GM19452 (cell line): ENCODE measurements around the gene FCHSD2.
"Not testable (repeated sequence)": the region's sequence is repeated elsewhere in the genome, so short reads cannot be mapped to it uniquely, and the experiment has no call there.

Experiments
- ATAC-seq: cut with Tn5 transposase; IDR thresholded peaks from one replicate; pipeline ENCODE4 v1.9.1; 2021; ENCODE audit not compliant: unreplicated experiment

Gene FCHSD2

DNA sequence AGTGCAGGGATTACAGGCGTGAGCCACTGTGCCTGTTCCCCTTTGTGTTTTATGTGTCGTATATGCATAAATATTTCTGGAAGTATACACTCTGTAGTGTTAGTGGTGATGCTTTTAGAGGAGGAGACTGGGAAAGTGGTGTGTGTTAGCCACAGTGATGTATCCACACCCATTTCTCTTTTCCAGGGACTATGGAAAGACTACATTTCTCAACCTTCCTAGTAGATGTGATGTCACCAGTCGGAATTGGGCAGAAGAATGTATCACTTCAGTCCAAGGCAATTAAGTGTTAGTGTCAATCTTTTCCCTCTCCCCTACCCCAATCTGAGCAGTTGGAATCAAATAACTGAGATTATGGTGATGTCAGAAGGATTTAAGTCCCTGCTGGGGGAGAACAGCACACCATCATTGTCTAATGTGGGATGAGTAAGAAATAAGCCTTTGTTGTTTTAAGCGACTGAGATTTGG is 333.8 kb downstream of the FCHSD2 start:
- no peak for ATAC-seq

- ATAC-seq = no peak
Observed at GRCh38 chr11:72807792-72808191, 334.3 kb downstream of the FCHSD2 start.

DNA sequence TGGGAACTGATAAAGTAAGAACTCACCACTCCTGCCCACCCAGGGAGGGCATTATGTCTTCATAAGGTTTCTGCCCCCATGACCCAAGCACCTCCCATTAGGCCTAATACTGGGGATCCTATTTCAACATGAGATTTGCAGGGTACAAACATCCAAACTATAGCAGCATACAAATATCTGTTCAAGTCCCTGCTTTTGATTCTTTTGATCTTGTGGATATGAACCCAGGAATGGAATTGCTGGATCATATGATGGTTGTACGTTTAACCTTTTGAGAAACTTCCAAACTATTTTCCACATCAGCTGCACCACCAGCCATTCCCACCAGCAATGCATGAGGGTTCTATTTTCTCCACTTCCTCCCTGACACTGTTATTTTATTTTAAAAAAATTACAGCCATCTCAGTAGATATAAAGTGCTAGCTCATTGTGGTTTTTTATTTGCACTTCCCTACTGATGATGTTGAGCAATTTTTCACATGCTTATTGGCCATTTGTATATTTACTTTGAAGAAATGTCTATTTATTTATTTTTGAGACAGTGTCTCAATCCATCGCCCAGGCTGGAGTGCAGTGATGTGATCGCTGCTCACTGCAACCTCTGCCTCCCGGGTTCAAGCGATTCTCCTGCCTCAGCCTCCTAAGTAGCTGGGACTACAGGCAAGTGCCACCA is 335.0 kb downstream of the FCHSD2 start:
- no peak for ATAC-seq

DNA sequence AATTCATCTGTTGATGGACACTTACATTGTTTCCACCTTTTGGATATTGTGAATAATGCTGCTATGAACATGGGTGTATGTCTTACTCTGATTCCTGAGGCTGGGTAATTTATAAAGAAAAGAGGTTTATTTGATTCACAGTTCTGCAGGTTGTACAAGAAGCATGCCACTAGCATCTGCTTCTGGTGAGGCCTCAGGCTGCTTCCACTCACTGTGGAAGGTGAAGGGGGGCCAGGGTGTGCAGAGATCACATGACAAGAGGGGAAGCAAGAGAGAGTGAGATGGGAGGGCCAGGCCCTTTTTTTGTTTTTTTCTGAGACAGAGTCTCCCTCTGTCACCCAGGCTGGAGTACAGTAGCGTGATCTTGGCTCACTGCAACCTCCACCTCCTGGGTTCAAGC is 335.7 kb downstream of the FCHSD2 start:
- not testable (repeated sequence) for ATAC-seq

DNA sequence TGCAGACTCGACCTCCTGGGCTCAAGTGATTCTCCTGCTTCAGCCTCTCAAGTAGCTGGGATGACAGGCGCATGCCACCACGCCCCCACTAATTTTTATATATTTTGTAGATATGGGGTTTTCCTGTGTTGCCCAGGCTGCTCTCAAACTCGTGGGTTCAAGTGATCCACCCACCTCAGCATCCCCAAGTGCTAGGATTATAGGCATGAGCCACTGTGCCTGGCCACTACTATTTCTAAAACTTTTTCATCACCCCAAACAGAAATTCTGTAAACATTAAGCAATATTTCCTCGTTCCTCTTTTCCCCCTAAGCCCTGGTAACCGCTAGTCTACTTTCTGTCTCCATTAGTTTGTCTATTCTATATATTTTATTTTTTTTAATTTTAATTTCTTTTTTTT is 336.9 kb downstream of the FCHSD2 start:
- no peak for ATAC-seq

- no peak for ATAC-seq
Observed at GRCh38 chr11:72802822-72803221, 339.3 kb downstream of the FCHSD2 start.

DNA sequence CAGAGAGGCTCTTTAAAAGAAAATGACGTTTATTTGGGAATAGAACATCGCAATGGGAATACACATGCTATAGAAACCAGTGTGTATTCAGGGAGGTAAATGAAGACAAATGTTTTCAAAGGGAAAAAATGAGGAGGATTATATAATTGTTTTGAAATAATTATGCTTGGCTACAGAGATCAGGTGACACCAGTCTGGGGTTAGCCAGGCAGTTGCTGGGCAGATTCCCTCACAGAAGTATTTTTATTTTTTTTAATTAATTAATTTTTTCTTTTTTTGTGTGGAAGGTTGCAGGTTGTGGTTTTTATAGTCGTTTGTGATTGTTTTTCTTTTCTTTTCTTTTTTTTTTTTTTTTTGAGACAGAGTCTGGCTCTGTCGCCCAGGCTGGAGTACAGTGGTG is 342.7 kb downstream of the FCHSD2 start:
- no peak for ATAC-seq

DNA sequence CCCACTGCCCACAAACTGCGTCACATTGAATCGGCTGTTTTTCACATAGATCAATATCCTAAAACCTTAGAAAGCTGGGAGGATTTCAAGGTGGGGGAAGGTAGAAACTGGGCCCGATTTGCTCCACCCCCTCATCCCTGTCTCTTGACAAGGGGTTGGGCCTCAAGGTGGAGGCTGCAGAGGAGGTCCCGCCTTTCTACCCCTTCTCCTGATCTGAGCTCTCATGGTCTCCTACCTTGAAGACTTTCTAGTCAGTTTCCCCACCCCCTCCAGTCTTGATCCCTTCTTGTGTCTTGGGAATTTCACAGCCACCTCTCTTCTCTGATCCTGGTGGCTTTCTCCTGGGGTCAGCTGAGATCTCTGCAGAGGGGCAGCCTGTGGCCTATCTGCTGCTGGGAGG is 343.8 kb downstream of the FCHSD2 start:
- no peak for ATAC-seq

GRCh38 chr11:72793425-72794367 is 348.4 kb downstream of the FCHSD2 start, which contains the start of gene STARD10:
Gene STARD10 (minus strand): TSS chr11:72794047. CDS start chr11:72781181, 12,866 bp downstream.
- ATAC-seq = peak; percentile 85

DNA sequence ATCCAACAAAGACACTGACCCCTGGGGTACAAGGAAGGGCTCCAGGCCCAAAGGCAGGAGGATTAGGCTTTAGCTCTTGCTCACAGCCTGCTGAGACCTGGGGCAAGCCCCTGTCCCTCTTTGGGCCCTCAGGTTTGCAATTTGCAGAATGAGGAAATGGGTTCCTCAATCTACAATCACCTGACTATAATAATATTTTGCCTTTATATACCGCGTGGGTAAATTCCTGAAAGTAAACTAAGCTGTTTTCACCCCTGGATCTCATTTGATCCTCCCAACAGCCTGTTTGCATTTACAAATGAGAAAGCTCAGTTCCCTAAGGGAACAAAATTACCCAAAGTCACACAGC is 349.1 kb downstream of the FCHSD2 start:
- no peak for ATAC-seq

- ATAC-seq = no peak
Observed at GRCh38 chr11:72792437-72793021, 349.6 kb downstream of the FCHSD2 start.

DNA sequence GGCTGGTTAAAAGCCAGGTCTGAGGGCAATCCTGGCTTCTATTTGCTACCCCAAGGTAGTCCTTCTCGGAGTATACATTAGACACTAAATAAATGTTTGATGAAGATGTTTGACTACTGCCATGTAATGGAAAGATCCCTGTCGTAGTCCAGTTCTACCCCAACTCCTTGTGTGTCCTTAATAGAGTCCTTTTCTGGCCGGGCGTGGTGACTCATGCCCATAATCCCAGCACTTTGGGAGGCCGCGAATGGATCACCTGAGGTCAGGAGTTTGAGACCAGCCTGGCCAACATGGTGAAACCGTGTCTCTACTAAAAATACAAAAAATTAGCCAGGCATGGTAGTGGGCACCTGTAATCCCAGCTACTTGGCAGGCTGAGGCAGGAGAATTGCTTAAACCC is 350.9 kb downstream of the FCHSD2 start:
- not testable (repeated sequence) for ATAC-seq

DNA sequence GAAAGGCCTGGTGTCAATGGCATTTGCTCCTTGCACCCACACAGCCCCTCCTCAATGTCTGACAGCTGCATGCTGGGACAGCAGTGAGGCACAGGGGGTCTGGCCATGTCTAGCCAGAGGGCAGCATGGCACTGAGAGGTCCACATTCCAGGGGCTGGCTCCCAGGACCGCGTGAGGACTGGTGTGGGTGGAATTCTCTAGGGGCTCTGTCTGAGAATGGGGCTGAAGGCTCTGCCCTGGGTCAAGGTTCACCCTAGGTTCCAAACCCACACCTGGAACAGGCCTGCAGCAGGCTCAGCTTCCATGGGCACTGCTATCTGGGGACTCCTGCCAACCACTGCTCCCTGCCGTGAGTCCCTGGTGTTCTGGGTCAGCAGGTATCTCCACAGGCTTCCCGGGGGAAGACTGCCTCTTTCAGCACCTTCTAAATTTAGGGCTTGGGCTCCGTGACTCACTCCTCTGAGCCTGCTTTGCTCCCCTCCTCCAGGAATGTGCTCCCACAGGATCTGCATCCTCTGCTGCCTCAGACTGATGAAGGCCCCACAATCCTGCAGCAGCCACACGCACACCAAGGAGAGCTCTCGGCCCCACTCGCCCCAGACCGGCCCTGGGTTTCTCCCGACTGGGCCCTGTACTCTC is 352.5 kb downstream of the FCHSD2 start:
- no peak for ATAC-seq

- ATAC-seq = no peak
Observed at GRCh38 chr11:72788241-72788640, 353.9 kb downstream of the FCHSD2 start.

DNA sequence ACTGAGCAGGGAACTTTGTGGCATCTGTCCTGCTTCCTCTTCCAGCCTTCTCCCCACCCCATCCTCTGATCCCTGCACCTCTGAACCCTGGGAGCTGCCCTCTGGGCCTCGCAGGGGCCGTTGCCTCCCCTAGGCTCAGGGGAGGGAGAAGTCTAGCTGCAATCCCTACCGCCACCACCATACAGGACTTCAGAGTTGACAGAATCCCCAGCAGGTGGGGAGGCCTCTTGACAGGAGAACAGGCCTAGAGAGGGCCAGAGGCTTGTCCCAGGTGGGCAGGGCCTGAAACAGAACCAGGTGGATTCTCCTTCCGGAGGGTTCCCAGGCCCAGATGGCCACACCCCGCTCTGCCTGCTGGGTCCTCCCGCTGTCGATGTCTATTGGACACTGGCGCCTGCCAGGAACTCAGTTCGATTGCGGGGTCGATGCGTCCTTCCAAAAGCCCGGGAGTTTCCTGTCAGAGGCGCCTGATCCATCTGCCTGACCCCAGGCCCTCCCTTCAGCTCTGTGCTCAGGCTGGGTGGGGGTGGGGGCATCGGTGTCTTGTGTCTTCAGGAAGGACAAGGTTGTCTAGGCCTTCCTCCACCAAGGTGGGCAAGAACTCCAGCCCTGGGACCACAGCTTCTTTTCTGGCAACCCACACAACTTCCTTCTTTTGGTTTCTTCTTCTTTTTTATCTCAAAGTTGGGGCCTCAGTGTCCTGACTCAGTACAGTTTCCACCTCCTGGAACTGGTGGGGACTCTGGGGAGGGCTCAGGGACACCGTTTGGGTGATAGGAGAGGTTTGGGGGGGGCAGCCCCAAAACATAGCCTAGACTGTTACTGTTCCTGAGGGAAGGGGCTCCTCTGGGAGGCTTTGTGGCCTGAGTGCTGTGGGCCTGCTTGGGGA is 354.7 kb downstream of the FCHSD2 start:
- ATAC-seq = no peak
